GM21360 (cell line): ENCODE measurements around the gene CD274.
"Not testable (repeated sequence)": the region's sequence is repeated elsewhere in the genome, so short reads cannot be mapped to it uniquely, and the experiment has no call there.

Experiments used
- ATAC-seq: cut with Tn5 transposase; IDR thresholded peaks from one replicate; pipeline ENCODE4 v1.9.1; 2021; ENCODE audit warnings: mild to moderate bottlenecking, moderate library complexity; ENCODE audit not compliant: unreplicated experiment

The CD274 gene

GRCh38 chr9:5450359-5451091 lies at the start of gene CD274:
TSS of gene CD274 (plus strand) at chr9:5450542. CDS start at chr9:5456114, 5,572 bp downstream.
- peak; percentile 70 for ATAC-seq

- ATAC-seq, result no peak
Measured at GRCh38 chr9:5402217-5402616, 48.1 kb upstream of the CD274 start.

GRCh38 chr9:5408596-5408995 lies 41.7 kb upstream of the CD274 start:
- ATAC-seq, result no peak

- no peak for ATAC-seq
Measured at GRCh38 chr9:5416953-5417352, 33.4 kb upstream of the CD274 start.

GRCh38 chr9:5418481-5418880 lies 31.9 kb upstream of the CD274 start:
- no peak for ATAC-seq

GRCh38 chr9:5419987-5420386 lies 30.4 kb upstream of the CD274 start:
- no peak for ATAC-seq

- no peak for ATAC-seq
Measured at GRCh38 chr9:5421163-5421562, 29.2 kb upstream of the CD274 start.

GRCh38 chr9:5422276-5422675 lies 28.1 kb upstream of the CD274 start:
- ATAC-seq, result no peak

- ATAC-seq, result no peak
Measured at GRCh38 chr9:5425006-5425628, 25.2 kb upstream of the CD274 start.

- ATAC-seq, result no peak
Measured at GRCh38 chr9:5427005-5427404, 23.3 kb upstream of the CD274 start.

- no peak for ATAC-seq
Measured at GRCh38 chr9:5428172-5428571, 22.2 kb upstream of the CD274 start.

GRCh38 chr9:5428794-5429528 lies 21.4 kb upstream of the CD274 start:
- no peak for ATAC-seq

- ATAC-seq, result no peak
Measured at GRCh38 chr9:5429873-5430564, 20.3 kb upstream of the CD274 start.

- no peak for ATAC-seq
Measured at GRCh38 chr9:5430912-5431311, 19.4 kb upstream of the CD274 start.

GRCh38 chr9:5432890-5433289 lies 17.5 kb upstream of the CD274 start:
- ATAC-seq, result not testable (repeated sequence)

GRCh38 chr9:5433328-5433727 lies 17.0 kb upstream of the CD274 start:
- not testable (repeated sequence) for ATAC-seq

- ATAC-seq, result not testable (repeated sequence)
Measured at GRCh38 chr9:5433841-5434810, 16.2 kb upstream of the CD274 start.

GRCh38 chr9:5435912-5436311 lies 14.4 kb upstream of the CD274 start:
- ATAC-seq, result no peak

- no peak for ATAC-seq
Measured at GRCh38 chr9:5436441-5436840, 13.9 kb upstream of the CD274 start.
